ENCODE measurements around the gene ALKBH8. TPM values are rescaled to one million over a fixed set of nuclear protein-coding genes. Genes with fewer than 3 reads are reported as not detected.
"Not testable (repeated sequence)": the region's sequence is repeated elsewhere in the genome, so short reads cannot be mapped to it uniquely, and the experiment has no call there.

ALKBH8 gene
- total RNA-seq, 1 donor from 2014 or later: 7.2 TPM

DNA sequence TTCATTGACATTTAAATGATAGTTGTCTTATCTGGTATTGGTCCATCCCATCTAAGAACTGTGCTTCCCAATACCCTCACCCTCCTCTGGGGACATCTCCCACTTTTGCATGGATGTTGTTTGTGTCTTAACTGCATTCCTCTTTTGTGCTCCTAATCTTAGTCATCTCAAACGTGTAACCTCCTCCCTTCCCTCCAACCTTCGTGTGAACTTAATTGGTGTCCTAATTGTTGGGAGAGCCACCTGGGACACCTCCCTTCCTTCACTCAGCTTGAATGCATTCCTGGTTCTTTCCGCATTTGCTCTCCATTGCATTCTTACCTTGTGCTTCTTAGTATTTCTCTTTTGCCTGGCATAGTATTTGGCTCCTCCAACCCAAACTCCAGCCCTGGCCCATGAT lies 15.6 kb upstream of the ALKBH8 start:
- DNase-seq (ENCODE audit: low spot score in 2 of 2, unreplicated experiment in 2 of 2): no peak
- Mint-ChIP-seq H3K9me3 (peaks cover 7% of the 10 kb centered on the region), H3K36me3 (no peaks in the 10 kb centered on the region), H3K4me3 (no peak overlapping the region), H3K27ac (no peak overlapping the region), H3K27me3 (ENCODE audit: low read depth) (peaks cover 15% of the 10 kb centered on the region), H3K4me1 (peaks cover 13% of the 10 kb centered on the region)
- TF ChIP-seq, protein P1, sequence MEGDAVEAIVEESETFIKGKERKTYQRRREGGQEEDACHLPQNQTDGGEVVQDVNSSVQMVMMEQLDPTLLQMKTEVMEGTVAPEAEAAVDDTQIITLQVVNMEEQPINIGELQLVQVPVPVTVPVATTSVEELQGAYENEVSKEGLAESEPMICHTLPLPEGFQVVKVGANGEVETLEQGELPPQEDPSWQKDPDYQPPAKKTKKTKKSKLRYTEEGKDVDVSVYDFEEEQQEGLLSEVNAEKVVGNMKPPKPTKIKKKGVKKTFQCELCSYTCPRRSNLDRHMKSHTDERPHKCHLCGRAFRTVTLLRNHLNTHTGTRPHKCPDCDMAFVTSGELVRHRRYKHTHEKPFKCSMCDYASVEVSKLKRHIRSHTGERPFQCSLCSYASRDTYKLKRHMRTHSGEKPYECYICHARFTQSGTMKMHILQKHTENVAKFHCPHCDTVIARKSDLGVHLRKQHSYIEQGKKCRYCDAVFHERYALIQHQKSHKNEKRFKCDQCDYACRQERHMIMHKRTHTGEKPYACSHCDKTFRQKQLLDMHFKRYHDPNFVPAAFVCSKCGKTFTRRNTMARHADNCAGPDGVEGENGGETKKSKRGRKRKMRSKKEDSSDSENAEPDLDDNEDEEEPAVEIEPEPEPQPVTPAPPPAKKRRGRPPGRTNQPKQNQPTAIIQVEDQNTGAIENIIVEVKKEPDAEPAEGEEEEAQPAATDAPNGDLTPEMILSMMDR (IDR thresholded peaks at IDR 0.05; ENCODE audit: unreplicated experiment): no peak

DNA sequence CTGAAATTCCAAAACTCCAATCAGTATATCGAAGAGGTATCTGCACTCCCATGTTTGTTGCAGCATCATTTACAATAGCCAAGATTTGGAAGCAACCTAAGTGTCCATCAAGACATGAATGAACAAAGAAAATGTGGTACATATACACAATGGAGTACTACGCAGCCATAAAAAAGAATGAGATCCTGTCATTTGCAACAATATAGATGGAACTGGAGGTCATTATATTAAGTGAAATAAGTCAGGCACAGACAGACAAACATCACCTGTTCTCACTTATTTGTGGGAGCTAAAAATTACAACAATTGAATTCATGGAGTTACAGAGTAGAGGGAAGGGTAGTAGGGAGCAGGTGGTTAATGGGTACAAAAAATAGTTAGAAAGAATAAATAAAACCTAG lies 13.6 kb upstream of the ALKBH8 start:
- not testable (repeated sequence) for DNase-seq (ENCODE audit: low spot score in 2 of 2, unreplicated experiment in 2 of 2); H3K27me3 Mint-ChIP-seq (ENCODE audit: low read depth); H3K9me3 Mint-ChIP-seq; H3K4me3 Mint-ChIP-seq; H3K36me3 Mint-ChIP-seq; H3K27ac Mint-ChIP-seq
- peaks cover 13% of the 10 kb centered on the region for H3K4me1 Mint-ChIP-seq

DNA sequence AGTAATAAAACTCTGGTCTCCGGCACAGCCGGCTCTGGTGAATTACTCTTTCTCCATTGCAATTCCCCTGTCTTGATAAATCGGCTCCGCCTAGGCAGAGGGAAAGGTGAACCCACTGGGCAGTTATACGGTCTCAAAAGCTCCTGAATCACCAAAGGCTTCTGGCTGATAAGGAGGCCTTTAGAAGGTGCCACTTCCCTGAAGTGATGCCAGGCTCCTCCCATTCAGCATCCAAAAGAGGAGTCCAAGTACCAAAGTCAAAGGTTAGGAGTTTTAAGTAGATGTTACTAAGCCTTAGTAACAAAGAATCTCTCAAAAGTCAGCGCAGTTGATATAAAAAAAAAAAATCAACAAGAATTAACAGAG lies 11.8 kb upstream of the ALKBH8 start:
- Mint-ChIP-seq H3K4me1 (peaks cover 18% of the 10 kb centered on the region), H3K9me3 (peaks cover 7% of the 10 kb centered on the region), H3K27ac (peak overlapping the region; percentile 66), H3K27me3 (ENCODE audit: low read depth) (peaks cover 2% of the 10 kb centered on the region), H3K4me3 (no peak overlapping the region), H3K36me3 (no peaks in the 10 kb centered on the region)
- no peak for DNase-seq (ENCODE audit: low spot score in 2 of 2, unreplicated experiment in 2 of 2)
- TF ChIP-seq, protein P1 (IDR thresholded peaks at IDR 0.05; ENCODE audit: unreplicated experiment): no peak

DNA sequence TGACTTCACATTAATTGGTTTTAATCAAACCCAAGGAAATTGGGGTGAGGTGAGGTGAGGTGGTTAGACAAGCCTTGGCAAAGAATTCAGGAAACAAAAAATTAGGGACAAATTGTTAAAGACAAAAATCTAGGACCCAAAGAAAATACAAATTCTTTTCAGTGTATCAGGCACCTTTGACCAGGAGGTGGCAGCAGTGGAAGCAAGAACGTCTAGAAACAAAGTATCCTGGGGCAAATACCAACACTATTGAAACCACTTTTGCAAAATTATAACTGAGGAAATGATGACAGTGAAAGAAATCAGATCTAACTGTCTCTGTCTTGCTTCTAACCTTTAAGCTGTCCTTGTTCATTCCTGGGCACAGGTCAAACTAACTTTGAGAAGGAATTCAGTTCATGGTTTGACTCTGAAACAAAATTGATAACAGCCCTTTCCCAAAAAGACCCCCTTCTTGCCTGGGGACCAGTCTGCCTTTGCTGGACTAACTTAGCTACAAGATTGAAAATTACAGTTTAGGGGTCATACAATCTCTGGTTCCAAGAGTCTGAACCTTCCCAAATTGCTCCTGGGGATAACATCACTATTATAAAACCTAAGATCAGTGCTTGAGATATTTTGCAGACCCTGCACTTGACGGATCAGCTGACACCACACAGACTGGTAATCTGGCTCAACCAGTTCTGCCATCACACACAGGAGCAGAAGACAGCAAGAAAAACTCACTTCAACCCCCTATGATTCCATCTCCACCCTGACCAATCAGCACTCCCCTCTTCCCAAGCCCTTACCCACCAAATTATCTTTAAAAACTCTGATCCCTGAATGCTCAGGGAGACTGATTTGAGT lies 11.2 kb upstream of the ALKBH8 start:
- H3K27me3 Mint-ChIP-seq (ENCODE audit: low read depth); H3K36me3 Mint-ChIP-seq; H3K4me3 Mint-ChIP-seq; H3K9me3 Mint-ChIP-seq: not testable (repeated sequence)
- H3K27ac Mint-ChIP-seq: peak overlapping the region; percentile 66
- DNase-seq (ENCODE audit: low spot score in 2 of 2, unreplicated experiment in 2 of 2): peak in 1 of 2 experiments; percentile 66
- peaks cover 21% of the 10 kb centered on the region for H3K4me1 Mint-ChIP-seq
- TF ChIP-seq, protein P1 (IDR thresholded peaks at IDR 0.05; ENCODE audit: unreplicated experiment): peak; percentile 73

DNA sequence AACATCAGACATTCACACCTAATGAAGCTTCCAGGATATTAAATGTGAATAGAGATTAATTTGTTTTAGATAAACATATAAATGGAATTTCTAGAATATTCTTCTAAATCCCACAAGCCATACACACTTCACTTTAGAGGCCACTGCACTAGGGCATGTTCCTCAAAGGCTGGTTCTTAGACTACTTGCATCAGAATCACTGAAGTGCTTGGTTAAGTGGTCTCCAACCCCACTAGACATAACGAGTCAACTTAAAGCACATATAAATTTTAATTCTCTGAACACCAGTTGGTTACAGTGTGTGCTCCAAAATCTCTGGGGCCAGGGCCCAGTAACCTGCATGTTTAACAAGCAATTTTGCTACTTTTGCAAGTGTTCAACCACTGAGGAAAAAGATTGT lies 7.9 kb upstream of the ALKBH8 start:
- Mint-ChIP-seq H3K27me3 (ENCODE audit: low read depth) (peaks cover 7% of the 10 kb centered on the region), H3K9me3 (no peaks in the 10 kb centered on the region), H3K4me3 (no peak overlapping the region), H3K36me3 (no peaks in the 10 kb centered on the region), H3K27ac (no peak overlapping the region), H3K4me1 (peaks cover 21% of the 10 kb centered on the region)
- TF ChIP-seq, protein P1 (IDR thresholded peaks at IDR 0.05; ENCODE audit: unreplicated experiment): no peak
- no peak for DNase-seq (ENCODE audit: low spot score in 2 of 2, unreplicated experiment in 2 of 2)

DNA sequence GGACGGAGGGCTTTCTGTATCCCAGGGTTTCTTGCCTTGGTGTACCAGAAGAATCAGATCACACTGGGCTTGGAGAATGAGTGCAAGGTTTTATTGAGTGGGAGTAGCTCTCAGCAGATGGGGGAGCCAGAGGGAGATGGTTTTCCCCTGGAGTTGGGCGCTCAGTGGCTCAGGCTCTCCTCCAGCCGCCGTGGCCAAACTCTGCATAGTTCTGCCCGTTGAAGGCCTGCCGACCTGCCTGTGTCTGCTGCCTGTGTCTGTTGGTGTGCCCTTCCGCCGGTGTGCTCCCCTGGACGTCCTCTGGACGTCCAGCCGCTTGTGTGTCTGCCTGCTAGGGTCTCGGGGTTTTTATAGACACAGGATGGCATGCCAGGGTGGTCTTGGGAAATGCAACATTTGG lies 4.5 kb upstream of the ALKBH8 start:
- Mint-ChIP-seq H3K27me3 (ENCODE audit: low read depth) (peaks cover 7% of the 10 kb centered on the region), H3K36me3 (no peaks in the 10 kb centered on the region), H3K4me3 (no peak overlapping the region), H3K27ac (no peak overlapping the region), H3K4me1 (peaks cover 30% of the 10 kb centered on the region), H3K9me3 (no peaks in the 10 kb centered on the region)
- TF ChIP-seq, protein P1 (IDR thresholded peaks at IDR 0.05; ENCODE audit: unreplicated experiment): no peak
- DNase-seq (ENCODE audit: low spot score in 2 of 2, unreplicated experiment in 2 of 2): no peak
